A549 (cell line): Measurements from ENCODE around the gene SPATA6L. TPM values are rescaled to one million over a fixed set of nuclear protein-coding genes. Genes with fewer than 3 reads are reported as not detected.

ENCODE experiments used
- ATAC-seq, 2 experiments: fragments of 200-7000 bp in 1 of 2; fragments of >200 bp in 1 of 2; cut with Nextera tagmentation in 1 of 2; cut with Tn5 transposase in 1 of 2; 3 replicates each; pipeline versions ENCODE4 v1.8.0 to v1.9.1; 2018 to 2020; ENCODE audit warnings: mild to moderate bottlenecking in 1 of 2, moderate library complexity in 1 of 2
- CTCF ChIA-PET: fragments of 300-600 bp; sonication (Branson Sonifier 250); formaldehyde crosslinking; extraction: SDS; loops from one replicate; lab custom pipeline; 2021; ENCODE audit warnings: antibody characterized with exemption, inconsistent platforms; lab: Yijun Ruan, JAX
- POLR2A ChIA-PET: fragments of 350-600 bp; formaldehyde crosslinking; extraction: SDS; loops from one replicate; lab custom pipeline; 2021; ENCODE audit warnings: antibody characterized with exemption, inconsistent platforms; lab: Yijun Ruan, JAX
- DNase-seq, 2 experiments: peaks; one replicate each; pipeline versions ENCODE4 v3.0.0 to v3.0.0-alpha.2; 2011 to 2016; ENCODE audit warnings: low read depth in 1 of 2, low spot score in 1 of 2
- FAIRE-seq: peaks from 2 replicates; lab custom pipeline; 2011; peaks lifted over from hg19 to GRCh38; lab: Jason Lieb, UNC
- H3K27ac ChIP-seq, 2 experiments: fragments of >200 bp; sonication (Bioruptor Twin); formaldehyde crosslinking; 3 replicates each; pipeline ENCODE4 v1.5.1; 2016 to 2017
- H3K4me1 ChIP-seq: fragments of >200 bp; sonication (Bioruptor Twin); formaldehyde crosslinking; 3 replicates; pipeline ENCODE4 v1.6.1; 2016
- H3K4me2 ChIP-seq: fragments of >200 bp; sonication (Bioruptor Twin); formaldehyde crosslinking; 3 replicates; pipeline ENCODE4 v1.6.1; 2016
- H3K4me3 ChIP-seq: fragments of >200 bp; sonication (Bioruptor Twin); formaldehyde crosslinking; 3 replicates; pipeline ENCODE4 v1.5.1; 2016
- H3K9me3 ChIP-seq: fragments of >200 bp; sonication (Bioruptor Twin); formaldehyde crosslinking; 3 replicates; pipeline ENCODE4 v1.6.1; 2016
- ATOH8 ChIP-seq: fragments of 250-450 bp; sonication (Bioruptor Pico); IDR thresholded peaks from 2 replicates; pipeline ENCODE4 v1.5.0; 2020; ENCODE audit warnings: low read depth, mild to moderate bottlenecking, moderate library complexity
- CBX2 ChIP-seq: fragments of 200-600 bp; sonication (generic); IDR thresholded peaks from 2 replicates; pipeline ENCODE4 v1.6.1; 2016; ENCODE audit warnings: low read depth, mild to moderate bottlenecking, borderline replicate concordance
- CHD4 ChIP-seq: fragments of 200-600 bp; sonication (generic); IDR thresholded peaks from 2 replicates; pipeline ENCODE4 v1.6.1; 2016; ENCODE audit warnings: antibody characterized with exemption, mild to moderate bottlenecking, borderline replicate concordance
- CTCF ChIP-seq: fragments of >200 bp; sonication (Bioruptor Twin); formaldehyde crosslinking; IDR thresholded peaks from 3 replicates; pipeline ENCODE4 v1.5.1; 2016
- ESRRA ChIP-seq: fragments of 150-350 bp; IDR thresholded peaks from 2 replicates; pipeline ENCODE4 v1.6.1; 2014; ENCODE audit warnings: mild to moderate bottlenecking, low read length, borderline replicate concordance
- FOSB ChIP-seq: fragments of 250-450 bp; sonication (Bioruptor Pico); IDR thresholded peaks from 2 replicates; pipeline ENCODE4 v1.5.0; 2020; ENCODE audit warnings: mild to moderate bottlenecking, moderate library complexity
- JUN ChIP-seq, 2 experiments: fragments of >200 bp; sonication (Bioruptor Twin); formaldehyde crosslinking; IDR thresholded peaks; 2 replicates in 1 of 2; 3 replicates in 1 of 2; pipeline ENCODE4 v1.6.1; 2016 to 2017
- KDM1A ChIP-seq: fragments of 200-600 bp; sonication (generic); IDR thresholded peaks from 2 replicates; pipeline ENCODE4 v1.6.1; 2016; ENCODE audit warnings: low read depth, mild to moderate bottlenecking
- MAX ChIP-seq: IDR thresholded peaks from 2 replicates; pipeline ENCODE4 v1.6.1; 2012
- PHF8 ChIP-seq: fragments of 200-600 bp; sonication (generic); IDR thresholded peaks from 2 replicates; pipeline ENCODE4 v1.6.1; 2016; ENCODE audit warnings: low read depth, mild to moderate bottlenecking, antibody characterized with exemption, moderate library complexity, borderline replicate concordance
- POLR2A ChIP-seq: IDR thresholded peaks from 2 replicates; pipeline ENCODE4 v1.6.1; 2012; ENCODE audit warnings: mild to moderate bottlenecking, low read length
- POLR2AphosphoS2 ChIP-seq: conservative IDR thresholded peaks from 2 replicates; pipeline ENCODE4 v1.6.1; 2012; ENCODE audit warnings: low read length, improper control_type of control experiment, inconsistent platforms
- RAD21 ChIP-seq, 2 experiments: fragments of >200 bp in 1 of 2; sonication (Bioruptor Twin) in 1 of 2; formaldehyde crosslinking in 1 of 2; IDR thresholded peaks in 1 of 2; conservative IDR thresholded peaks in 1 of 2; 2 replicates in 1 of 2; 3 replicates in 1 of 2; pipeline ENCODE4 v1.6.1; 2012 to 2018; ENCODE audit warnings: inconsistent platforms in 1 of 2
- RARB ChIP-seq: fragments of 250-450 bp; sonication (Bioruptor Pico); IDR thresholded peaks from 2 replicates; pipeline ENCODE4 v1.8.0; 2021; ENCODE audit warnings: mild to moderate bottlenecking, moderate library complexity
- SMC3 ChIP-seq: fragments of >200 bp; sonication (Bioruptor Twin); formaldehyde crosslinking; IDR thresholded peaks from 3 replicates; pipeline ENCODE4 v1.6.1; 2018; ENCODE audit warnings: inconsistent platforms
- SREBF2 ChIP-seq: fragments of 450-650 bp; IDR thresholded peaks from 2 replicates; pipeline ENCODE4 v1.6.1; 2014; ENCODE audit warnings: mild to moderate bottlenecking, moderate library complexity
- ZC3H11A ChIP-seq: fragments of 450-650 bp; IDR thresholded peaks from 2 replicates; pipeline ENCODE4 v1.6.1; 2014; ENCODE audit warnings: antibody characterized with exemption, mild to moderate bottlenecking
- WGBS: methylation state at CpG from one replicate; pipeline ENCODE4 v1.1.6; 2017; ENCODE audit errors: missing lambda C conversion rate; 5-methylcytosine and 5-hydroxymethylcytosine counted together
- polyA plus RNA-seq, 4 experiments: library from polyadenylated mRNA; depleted of rRNA in 3 of 4; stranded (reverse); fragments of >200 nt; fragmentation: RNase III in 1 of 4; extraction: RNeasy Plus Mini Kit Qiagen cat#74134 plus additional on column Dnase treatment in 1 of 4; gene quantifications; 2 replicates in 3 of 4; 3 replicates in 1 of 4; pipeline ENCODE4 v1.2.3, GENCODE V29; 2011 to 2017
- TF ChIP-seq, protein P1 (sequence below): fragments of 450-650 bp; IDR thresholded peaks from 2 replicates; pipeline ENCODE4 v1.6.1; 2014; ENCODE audit warnings: antibody characterized with exemption
- TF ChIP-seq, protein P2 (sequence below): IDR thresholded peaks from 2 replicates; pipeline ENCODE4 v1.6.1; 2012; ENCODE audit warnings: low read depth, borderline replicate concordance
- TF ChIP-seq, protein P3 (sequence below): fragments of >200 bp; sonication (Bioruptor Twin); formaldehyde crosslinking; IDR thresholded peaks from 3 replicates; pipeline ENCODE4 v1.6.1; 2016

The SPATA6L gene
- polyA plus RNA-seq, 2 of the 4 experiments (the other 2 are of a cell fraction), result 0.99 to 6.6 TPM

GRCh38 chr9:4581035-4581760 is 85.1 kb downstream of the SPATA6L start:
- no peak for TF ChIP-seq ATOH8 (CRISPR knock-in tag)
- TF ChIP-seq POLR2A, result no peak
- no peak for TF ChIP-seq CHD4
- TF ChIP-seq SREBF2, result no peak
- no peak for TF ChIP-seq ESRRA
- no peak for TF ChIP-seq ZC3H11A
- TF ChIP-seq RAD21 (conservative IDR thresholded peaks at IDR 0.05 in 1 of 2, IDR thresholded peaks at IDR 0.05 in 1 of 2), result no peak
- TF ChIP-seq FOSB (CRISPR knock-in tag), result no peak
- TF ChIP-seq SMC3, result no peak
- FAIRE-seq, result no peak
- Histone ChIP-seq H3K4me1 (no peaks in the 10 kb centered on the region), H3K9me3 (no peaks in the 10 kb centered on the region), H3K27ac (no peak overlapping the region), H3K4me2 (no peak overlapping the region), H3K4me3 (no peak overlapping the region)
- 83% methylated on average over 2 of the region's 2 CpGs for WGBS
- POLR2A ChIA-PET, result no interaction called here
- DNase-seq, result no peak
- no peak for ATAC-seq
- CTCF ChIA-PET, result no interaction called here

DNA sequence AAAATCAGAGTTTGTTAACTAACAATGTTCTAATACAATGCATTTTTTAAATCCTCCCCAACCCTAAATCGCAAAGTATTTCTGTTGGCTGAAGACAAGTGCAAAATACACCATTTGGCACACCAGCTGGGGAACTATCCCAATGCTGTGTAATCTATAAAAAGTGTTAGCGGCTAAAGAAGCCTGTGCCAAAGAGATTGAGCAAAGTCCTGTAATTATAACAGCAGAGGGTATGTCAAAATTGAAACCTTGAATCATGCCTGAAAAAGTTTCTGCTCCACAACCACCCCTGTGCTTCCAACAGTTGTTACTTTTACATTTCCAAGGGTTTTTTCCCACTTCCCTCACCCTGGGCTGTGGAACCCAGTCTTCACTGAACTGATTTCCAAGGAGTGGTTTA is 87.3 kb downstream of the SPATA6L start:
- H3K4me3 ChIP-seq, result no peak overlapping the region
- no peaks in the 10 kb centered on the region for H3K4me1 ChIP-seq
- DNase-seq (no peak), ATAC-seq (no peak), FAIRE-seq (no peak)
- H3K9me3 ChIP-seq, result no peaks in the 10 kb centered on the region
- no peak overlapping the region for H3K27ac ChIP-seq
- TF ChIP-seq ESRRA, result no peak
- TF ChIP-seq CBX2, result no peak
- TF ChIP-seq, protein P1, sequence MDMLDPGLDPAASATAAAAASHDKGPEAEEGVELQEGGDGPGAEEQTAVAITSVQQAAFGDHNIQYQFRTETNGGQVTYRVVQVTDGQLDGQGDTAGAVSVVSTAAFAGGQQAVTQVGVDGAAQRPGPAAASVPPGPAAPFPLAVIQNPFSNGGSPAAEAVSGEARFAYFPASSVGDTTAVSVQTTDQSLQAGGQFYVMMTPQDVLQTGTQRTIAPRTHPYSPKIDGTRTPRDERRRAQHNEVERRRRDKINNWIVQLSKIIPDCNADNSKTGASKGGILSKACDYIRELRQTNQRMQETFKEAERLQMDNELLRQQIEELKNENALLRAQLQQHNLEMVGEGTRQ, result no peak
- no peak for TF ChIP-seq CTCF
- TF ChIP-seq PHF8, result no peak
- no peak for TF ChIP-seq JUN (IDR thresholded peaks at IDR 0.05)
- no peak for TF ChIP-seq KDM1A
- TF ChIP-seq, protein P2, sequence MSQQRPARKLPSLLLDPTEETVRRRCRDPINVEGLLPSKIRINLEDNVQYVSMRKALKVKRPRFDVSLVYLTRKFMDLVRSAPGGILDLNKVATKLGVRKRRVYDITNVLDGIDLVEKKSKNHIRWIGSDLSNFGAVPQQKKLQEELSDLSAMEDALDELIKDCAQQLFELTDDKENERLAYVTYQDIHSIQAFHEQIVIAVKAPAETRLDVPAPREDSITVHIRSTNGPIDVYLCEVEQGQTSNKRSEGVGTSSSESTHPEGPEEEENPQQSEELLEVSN, result no peak
- TF ChIP-seq POLR2AphosphoS2, result no peak
- TF ChIP-seq, protein P3, sequence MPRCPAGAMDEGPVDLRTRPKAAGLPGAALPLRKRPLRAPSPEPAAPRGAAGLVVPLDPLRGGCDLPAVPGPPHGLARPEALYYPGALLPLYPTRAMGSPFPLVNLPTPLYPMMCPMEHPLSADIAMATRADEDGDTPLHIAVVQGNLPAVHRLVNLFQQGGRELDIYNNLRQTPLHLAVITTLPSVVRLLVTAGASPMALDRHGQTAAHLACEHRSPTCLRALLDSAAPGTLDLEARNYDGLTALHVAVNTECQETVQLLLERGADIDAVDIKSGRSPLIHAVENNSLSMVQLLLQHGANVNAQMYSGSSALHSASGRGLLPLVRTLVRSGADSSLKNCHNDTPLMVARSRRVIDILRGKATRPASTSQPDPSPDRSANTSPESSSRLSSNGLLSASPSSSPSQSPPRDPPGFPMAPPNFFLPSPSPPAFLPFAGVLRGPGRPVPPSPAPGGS, result no peak
- TF ChIP-seq MAX, result no peak
- no peak for TF ChIP-seq RARB (CRISPR knock-in tag)
- WGBS, result 83% methylated on average over 2 of the region's 2 CpGs
- ChIA-PET CTCF (interaction anchor here (1.4 kb wide), 1 partner anchor 8 kb away, joined by 3 read pairs; no protein-coding TSS in a partner anchor), POLR2A (no interaction called here)
- no peak overlapping the region for H3K4me2 ChIP-seq
